GM19463 (cell line): Measurements from ENCODE around the gene CFAP119.

ENCODE experiments used
- ATAC-seq: cut with Tn5 transposase; IDR thresholded peaks from one replicate; pipeline ENCODE4 v1.9.1; 2021; ENCODE audit warnings: mild to moderate bottlenecking, moderate library complexity; ENCODE audit not compliant: unreplicated experiment

CFAP119 gene

DNA sequence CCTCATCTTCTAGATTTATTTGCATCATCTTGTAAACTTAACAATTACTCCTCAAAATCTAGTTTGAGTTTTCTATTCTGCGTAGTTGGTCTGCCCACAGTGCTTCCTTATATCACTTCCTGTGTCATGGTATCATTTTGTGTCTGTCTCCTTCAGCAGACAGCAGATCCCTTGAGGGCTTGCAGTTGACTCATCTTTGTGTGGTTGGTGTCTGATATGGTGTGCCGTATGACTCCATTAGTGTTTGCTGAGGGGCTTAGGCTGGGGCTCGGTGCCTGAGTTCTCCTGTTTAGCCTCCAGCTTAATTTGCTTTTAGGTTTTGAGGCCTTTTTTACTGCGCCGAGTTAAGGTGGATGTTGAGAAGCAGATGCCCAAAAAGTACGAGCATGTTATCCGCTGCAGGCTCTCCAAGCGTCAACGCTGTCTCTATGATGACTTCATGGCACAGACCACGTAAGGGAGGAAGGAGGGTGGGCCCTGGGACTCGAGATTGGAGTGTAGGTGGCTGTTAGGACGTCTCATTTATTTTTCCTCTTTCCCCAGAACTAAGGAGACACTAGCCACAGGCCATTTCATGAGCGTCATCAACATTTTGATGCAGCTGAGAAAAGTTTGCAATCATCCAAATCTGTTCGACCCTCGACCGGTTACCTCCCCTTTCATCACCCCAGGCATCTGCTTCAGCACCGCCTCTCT lies 46.0 kb downstream of the CFAP119 start:
- no peak for ATAC-seq

DNA sequence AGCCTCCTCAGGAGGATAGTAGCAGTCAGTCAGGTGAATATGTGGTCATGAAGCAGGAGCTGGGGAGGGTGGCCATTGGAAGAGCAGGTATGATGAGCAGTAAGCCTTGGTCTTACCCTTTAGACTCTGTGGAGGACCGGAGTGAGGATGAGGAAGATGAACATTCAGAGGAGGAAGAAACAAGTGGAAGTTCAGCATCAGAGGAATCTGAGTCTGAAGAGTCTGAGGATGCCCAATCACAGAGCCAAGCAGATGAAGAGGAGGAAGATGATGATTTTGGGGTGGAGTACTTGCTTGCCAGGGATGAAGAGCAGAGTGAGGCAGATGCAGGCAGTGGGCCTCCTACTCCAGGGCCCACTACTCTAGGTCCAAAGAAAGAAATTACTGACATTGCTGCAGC lies 50.1 kb downstream of the CFAP119 start:
- no peak for ATAC-seq

DNA sequence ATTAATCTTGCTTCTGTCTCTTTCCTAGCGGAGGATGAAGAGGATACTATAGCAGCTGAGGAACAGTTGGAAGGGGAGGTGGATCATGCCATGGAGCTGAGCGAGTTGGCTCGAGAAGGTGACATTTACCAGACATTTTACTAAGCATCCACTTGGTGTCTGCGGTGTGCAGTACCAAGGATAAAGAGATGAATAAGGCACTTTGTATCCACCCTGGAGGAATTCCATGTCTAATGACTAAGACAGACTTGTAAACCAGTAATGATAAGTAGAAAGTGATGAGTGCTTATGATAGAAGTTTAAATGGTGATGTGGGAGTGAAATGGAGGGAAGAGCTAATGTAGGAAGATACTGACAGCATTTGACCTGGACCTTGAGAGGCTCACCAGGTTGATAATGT lies 50.9 kb downstream of the CFAP119 start:
- no peak for ATAC-seq
